Activated T-helper 1 cell treated with Interleukin-2 at 50 U/mL for 16 hours (primary cell): ENCODE measurements around the gene KLHDC8A.

Experiments
- DNase-seq: peaks from one replicate; pipeline ENCODE4 v3.0.0-alpha.2; 2020; ENCODE audit warnings: low read depth

Gene KLHDC8A

DNA sequence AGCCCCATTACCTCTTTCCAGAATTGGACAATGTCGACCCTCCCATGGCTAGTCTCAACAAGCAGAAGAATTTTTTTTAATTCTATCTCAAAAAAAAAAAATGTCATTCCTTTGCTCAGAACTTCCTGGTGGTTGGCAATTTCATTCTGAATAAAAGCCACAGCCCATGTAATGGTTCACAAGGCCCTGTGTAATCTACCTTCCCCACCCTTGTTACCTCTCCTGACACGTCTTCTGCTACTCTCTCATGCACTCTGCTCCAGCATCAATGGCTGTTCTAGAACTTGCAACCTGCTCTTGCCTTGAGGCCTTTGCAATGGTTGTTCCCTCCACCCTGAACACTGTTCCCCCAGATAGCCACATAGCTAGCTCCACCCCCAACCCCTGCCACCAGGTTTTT, 60.6 kb downstream of the KLHDC8A start:
- DNase-seq = no peak

- DNase-seq = no peak
These were observed 61.8 kb downstream of the KLHDC8A start for GRCh38 chr1:205294934-205295333.

DNA sequence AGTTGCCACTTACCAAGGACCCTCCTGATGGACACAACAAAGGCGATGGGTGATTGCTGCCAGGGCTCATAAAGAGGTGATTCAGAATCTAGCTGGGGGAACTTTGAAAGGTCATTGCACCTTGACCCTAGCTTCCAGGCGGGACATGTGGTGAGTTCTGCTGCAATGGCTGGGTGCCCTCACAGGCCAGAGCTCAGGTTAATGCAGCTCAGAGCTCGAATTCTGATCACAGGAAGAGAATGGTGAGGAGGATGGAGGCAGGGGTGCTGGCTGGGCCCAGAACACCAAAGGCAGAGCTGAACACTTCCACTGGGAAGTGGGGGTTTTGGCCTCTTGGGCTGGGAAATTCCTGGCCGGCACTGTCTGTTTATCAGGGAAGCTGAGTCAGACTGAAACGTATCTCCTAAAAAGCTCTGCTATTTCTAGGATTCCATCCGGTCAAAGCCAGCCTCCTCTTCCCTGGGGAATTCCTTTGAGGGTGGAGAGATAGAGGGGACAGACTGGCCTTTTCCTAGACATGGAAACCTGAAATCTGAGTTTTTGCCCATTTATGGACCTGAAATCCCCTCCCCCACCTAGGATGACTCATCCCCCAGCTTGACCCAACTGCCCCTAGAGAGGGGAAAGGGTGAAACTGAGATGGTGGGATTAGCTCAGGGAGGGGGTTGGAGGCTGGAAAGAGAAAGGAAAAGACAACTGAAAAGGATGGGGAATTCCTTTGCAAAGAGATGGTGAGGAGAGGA, 62.4 kb downstream of the KLHDC8A start:
- DNase-seq = no peak

DNA sequence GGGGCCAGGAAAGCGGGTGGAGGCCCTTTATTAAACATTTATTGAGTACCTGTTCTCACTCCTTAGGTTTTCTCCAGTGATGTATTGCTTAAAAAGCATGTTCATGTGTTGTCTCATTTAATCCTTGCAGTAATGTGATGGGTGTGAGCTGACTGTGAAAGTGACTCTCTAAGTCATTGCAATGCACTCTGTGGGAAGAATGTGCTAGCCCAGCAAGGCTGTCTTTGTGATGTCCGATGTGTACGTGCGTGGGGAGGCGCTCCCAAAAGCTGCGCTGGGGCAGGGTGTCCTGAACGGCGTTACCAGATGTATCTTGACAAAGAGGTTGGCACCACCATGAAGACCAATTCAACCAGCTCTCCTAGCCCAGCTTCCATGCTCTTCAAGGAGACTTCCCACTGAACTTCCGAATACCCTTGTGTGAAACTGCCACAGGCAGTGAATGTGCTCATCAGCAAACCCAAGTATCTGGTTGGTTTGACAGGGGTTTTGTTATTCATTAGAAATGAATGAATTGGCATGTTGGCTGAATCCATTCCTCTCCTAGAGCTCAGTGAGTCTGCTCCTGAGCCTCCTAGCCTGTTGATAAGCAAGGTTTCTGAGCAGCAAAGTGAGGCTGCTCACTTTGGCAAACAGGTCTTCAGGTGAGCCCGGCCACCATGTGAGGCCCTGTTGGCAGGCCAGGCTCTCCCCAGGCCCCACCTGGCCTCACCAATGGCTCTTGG, 63.2 kb downstream of the KLHDC8A start:
- no peak for DNase-seq

- DNase-seq = no peak
These were observed 65.1 kb downstream of the KLHDC8A start for GRCh38 chr1:205291596-205291995.

DNA sequence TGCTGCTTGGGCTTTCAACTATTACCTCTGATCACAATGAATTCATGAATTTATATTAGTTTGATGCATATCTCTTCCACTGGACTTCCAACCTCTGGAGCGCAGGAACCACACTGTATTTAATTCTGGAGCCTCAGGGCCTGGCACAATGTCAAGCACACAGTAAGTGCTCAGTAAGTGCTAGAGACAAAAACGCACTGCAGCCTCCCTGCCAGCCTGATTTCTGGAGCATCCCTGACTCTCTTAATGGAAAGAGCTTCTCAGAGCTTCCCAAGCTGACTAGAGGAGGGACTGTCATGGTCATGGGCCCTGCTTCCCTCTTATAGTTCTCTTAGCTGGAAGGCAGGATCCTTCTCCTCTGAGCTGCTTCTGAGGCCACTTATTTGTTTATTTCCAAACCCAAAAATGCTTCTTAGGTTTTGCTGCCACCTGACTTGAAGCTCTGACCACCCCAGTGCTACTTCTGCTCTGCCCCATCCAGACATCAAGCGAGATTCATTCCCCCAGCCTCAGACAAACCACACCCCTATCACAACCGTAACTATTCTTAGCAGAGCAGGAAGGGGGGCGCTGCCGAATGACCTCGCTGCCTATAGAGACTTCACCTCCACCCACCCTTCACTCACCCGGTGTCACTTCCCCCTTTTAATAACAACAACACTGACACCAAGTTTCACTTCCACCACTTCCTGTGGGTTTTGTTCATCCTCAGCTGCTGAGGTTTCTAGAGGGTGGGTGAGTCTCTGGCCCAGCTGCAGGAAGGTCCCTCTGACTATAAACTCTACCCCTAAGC, 68.8 kb downstream of the KLHDC8A start:
- peak; percentile 71 for DNase-seq

- DNase-seq = no peak
These were observed 69.6 kb downstream of the KLHDC8A start for GRCh38 chr1:205287076-205287475.

DNA sequence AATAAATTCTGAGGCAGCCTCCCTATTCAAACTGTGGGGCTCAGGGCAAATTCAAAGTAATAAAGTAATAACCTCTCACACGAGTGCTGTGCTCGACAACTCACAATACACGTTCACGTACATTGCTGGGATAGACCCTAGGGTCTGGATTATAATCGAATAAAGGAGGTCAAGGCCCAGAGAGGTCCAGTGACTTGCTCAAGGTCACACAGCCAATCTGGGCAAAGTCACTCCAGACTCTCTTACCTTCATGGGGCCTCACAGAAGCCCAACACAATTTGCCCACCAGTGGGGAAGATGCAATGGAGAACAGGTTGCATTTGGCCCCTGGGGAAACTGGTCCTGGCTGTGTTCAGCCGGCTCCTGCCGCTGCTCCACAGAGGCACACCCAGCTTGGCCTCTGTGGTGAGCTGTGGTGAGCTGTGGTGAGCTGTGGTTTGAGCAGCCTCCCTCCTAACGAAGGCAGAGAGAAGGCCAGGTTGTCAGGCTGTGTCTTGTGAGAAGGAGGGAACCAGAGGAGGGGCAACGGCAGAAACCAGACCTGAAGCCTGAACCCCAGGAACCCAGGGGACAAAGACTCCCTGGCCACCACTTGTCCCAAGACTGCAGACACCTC, 70.3 kb downstream of the KLHDC8A start:
- DNase-seq = peak; percentile 61
